HG02840 (cell line): ENCODE results near the gene RGS14.

Experiments used
- ATAC-seq: cut with Tn5 transposase; IDR thresholded peaks from one replicate; pipeline ENCODE4 v1.9.1; 2021; ENCODE audit warnings: mild to moderate bottlenecking, moderate library complexity, moderate number of reproducible peaks; ENCODE audit not compliant: unreplicated experiment, low FRiP score

The RGS14 gene

GRCh38 chr5:177362610-177363507, 5.1 kb downstream of the RGS14 start:
- ATAC-seq = no peak

DNA sequence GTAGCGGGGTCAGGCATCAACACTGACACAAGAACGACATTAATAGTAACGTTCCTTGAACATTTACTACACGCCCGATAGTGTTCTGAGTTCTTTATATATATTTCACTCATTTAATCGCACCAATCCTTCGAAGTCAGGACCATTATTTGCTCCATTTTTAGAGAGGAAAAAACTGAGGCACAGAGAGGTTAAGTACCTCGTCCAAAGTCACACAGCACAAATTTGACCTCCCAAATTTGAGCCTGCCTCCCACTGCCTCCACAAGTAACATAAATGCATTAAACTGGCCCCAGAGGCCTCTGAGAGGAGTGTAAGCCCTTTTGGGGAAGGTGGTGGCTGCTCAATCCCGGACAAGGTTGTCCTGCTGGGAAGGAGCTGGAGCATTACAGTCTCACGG, 5.8 kb downstream of the RGS14 start:
- no peak for ATAC-seq

DNA sequence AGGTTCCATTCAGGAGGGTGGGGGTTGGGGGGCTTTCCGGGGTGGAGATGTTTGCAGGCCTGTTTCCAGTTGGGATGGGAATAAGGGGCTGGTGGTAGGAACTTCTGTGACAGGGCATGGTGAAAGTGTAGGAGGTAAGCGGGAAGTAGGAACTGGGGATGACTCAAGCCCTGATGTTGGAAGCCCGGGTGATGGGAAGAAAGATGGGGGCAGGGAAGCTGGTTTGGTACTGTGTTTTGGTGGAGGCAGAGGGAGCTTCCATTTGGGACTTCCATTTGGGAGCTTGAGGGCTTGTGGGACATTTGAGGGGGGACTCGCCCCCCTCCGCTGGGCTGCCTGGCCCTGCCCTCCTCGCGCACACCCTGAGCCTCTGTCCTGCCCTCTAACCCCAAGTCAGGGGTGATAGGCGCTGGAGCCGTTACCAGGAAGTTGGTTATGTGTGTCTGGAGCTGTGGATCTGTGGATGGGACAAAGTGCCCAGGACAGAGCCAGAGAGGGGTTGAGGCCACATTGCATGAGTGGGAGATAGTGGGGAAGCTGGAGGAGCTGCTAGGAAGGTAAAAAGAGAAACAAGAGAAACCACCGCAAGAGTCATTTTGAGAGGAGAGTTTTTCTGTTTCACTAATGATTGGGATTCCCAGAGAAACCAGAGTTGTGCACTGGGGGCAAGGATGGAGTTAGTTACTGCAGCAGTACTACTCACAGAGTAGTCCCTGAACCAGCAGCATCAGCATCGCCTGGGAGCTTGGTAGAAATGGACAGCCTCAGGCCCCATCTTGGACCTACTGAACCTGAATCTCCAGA, 6.6 kb downstream of the RGS14 start:
- ATAC-seq = no peak

DNA sequence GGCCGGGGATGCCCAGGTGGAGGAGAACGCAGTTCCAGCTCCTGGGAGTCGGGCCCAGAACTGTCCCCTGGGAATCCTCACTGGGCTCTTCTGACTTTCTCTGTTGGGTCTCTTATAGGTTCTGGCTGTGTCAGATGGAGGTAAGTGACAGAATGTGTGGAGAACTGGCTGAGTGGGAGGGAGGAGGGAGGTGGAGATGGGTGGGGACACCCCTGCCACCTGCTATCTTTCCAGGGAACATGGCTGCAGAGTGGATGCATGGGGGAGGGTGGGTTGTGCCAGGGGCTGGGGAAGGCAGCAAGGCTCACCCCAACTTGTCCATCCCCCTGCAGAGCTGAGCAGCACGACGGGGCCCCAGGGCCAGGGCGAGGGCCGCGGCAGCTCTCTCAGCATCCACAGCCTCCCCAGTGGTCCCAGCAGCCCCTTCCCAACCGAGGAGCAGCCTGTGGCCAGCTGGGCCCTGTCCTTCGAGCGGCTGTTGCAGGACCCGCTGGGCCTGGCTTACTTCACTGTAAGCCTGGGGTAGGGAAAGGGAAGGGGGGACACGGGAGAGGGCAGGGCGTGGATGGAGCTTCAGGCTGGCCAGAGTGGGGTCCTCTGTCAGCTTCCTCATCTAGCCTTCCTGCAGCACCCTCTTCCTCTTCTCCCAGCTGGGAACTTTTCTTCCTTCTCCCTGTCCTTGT, 8.3 kb downstream of the RGS14 start:
- ATAC-seq = no peak

DNA sequence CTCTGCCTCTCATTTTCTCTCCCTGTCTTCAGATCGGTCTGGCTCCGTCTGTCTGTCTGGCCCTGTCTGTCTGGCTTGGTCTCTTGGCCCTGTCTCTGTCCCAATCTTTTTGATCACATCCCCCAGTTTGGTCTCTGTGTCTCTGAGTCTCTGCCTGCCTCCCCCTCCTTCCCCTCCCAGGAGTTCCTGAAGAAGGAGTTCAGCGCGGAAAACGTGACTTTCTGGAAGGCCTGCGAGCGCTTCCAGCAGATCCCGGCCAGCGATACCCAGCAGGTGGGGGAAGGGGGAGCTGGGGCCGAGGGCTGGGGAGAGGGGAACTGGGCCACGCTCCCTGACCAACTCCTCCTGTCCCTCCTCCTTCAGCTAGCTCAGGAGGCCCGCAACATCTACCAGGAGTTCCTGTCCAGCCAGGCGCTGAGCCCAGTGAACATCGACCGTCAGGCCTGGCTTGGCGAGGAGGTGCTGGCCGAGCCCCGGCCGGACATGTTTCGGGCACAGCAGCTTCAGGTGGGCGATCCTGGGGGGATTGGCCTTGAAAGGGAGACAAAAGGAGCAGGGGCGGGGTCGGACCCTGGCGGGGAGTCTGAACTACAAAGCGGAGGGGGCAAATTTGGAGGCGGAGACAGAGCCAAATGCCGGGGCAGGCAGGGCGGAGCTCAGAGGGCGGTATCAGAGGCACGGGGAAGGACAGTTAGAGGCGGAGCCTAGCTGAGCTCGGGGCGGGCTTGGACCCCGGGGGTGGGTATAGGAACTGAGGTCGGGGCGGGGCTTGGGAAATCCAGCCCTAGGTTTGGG, 9.0 kb downstream of the RGS14 start:
- ATAC-seq = no peak

GRCh38 chr5:177367323-177367848, 9.7 kb downstream of the RGS14 start:
- no peak for ATAC-seq

GRCh38 chr5:177367981-177368868, 10.5 kb downstream of the RGS14 start:
- no peak for ATAC-seq

- no peak for ATAC-seq
Measured at GRCh38 chr5:177368869-177369644, 11.3 kb downstream of the RGS14 start.

- ATAC-seq = no peak
Measured at GRCh38 chr5:177369645-177370440, 12.1 kb downstream of the RGS14 start.

GRCh38 chr5:177370488-177371119, 12.9 kb downstream of the RGS14 start:
- ATAC-seq = no peak

DNA sequence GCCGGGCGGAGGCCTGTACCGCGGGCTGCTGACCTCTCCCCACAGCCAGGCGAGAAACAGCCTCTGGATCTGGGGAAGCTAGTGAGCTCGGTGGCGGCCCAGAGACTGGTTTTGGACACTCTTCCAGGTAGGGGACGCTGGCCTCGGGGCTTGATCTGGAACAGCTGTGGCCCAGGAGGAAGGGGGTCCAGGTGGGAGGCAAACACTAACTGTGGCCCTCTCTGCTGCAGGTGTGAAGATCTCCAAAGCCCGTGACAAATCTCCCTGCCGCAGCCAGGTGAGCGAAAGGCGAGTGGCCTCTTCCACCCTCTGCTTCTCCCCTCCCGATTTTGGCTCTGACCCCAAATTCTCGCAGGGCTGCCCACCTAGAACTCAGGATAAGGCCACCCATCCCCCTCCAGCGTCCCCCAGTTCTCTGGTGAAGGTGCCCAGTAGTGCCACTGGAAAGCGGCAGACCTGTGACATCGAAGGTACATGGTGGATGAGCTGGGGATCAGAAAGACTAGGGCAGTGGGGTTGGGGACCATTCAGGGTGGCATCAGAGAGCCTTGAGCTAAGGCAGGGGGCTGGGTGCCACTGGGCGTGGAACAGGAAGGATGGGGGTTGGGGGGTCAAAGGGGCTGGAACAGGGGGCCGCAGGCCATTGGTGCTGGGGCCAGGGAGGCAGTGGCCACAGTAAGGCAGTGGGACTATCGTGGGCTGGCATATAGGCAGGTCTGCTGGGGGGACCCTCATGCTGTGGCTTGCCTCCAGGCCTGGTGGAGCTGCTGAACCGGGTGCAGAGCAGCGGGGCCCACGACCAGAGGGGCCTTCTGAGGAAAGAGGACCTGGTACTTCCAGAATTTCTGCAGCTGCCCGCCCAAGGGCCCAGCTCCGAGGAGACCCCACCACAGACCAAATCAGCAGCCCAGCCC, 13.7 kb downstream of the RGS14 start:
- no peak for ATAC-seq

- no peak for ATAC-seq
Measured at GRCh38 chr5:177372034-177372896, 14.5 kb downstream of the RGS14 start.

DNA sequence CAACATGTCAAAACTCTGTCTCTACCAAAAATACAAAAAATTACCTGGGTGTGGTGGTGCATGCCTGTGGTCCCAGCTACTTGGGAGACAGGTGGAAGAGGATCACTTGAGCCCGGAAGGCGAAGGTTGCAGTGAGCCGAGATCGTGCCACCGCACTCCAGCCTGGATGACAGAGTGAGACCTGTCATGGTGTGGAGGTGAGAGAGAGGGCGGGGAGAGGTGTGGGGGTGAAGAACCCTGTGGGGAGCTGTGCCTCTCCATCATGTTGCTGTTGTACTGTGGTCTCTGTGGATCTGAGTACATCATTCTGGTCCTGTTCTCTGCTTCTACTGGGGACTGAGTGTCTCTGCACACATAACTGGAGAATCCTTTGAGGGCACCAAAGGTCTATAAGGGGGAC, 15.2 kb downstream of the RGS14 start:
- ATAC-seq = no peak

DNA sequence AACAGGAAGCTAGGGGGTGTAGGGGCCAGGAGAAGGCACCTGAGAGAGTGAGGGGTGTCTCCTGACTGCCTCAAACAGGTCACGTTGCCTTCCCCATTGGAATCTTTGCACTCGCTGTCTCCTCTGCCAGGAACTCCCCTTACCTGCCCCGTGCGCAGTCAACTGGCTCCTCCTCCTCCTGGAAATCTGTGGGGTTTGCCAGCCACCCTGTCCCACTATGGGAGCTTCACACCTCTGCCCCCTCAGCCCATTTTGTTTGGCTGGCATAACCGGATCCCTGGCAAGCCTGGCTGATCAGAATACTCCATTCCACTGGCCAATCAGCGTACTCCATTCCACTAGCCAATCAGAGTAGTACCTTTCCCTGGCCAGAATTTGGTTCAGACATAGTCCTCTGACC, 16.1 kb downstream of the RGS14 start:
- no peak for ATAC-seq

DNA sequence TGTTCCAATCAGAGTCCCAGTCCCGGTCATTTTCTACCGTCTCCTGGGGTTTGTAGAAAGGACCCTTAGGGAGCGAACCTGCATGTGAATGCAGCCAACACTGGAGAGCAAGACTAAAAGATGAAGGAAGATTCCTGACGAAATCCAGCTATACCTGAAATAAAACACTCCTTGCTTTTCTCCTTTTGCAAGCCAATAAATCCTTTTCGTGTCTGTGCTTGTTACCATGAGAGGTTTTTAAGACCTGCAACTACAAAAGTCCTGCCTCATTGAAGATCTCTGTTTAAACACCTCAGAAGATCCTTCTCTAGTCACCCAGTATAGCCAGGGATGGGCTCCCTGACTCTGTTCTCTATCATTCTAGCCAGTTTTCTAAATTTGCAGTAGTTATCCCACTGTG, 16.5 kb downstream of the RGS14 start:
- ATAC-seq = no peak
